Smooth muscle cell (in vitro differentiated cells): ENCODE results near the gene IL1RAP. TPM values are rescaled to one million over a fixed set of nuclear protein-coding genes. Genes with fewer than 3 reads are reported as not detected.

Source experiments
- DNase-seq: peaks from one replicate; lab custom pipeline; 2025; ENCODE audit not compliant: unreplicated experiment; lab: John Stamatoyannopoulos, UW
- H2AFZ ChIP-seq: fragments of 200-600 bp; sonication (generic); 2 replicates; pipeline ENCODE4 v1.6.0; 2016; ENCODE audit warnings: antibody characterized with exemption, low read depth, mild to moderate bottlenecking
- H3F3A ChIP-seq: fragments of 200-600 bp; sonication (generic); 2 replicates; pipeline ENCODE4 v1.6.0; 2017; ENCODE audit warnings: antibody characterized with exemption, low read depth
- H3K27ac ChIP-seq: fragments of 200-600 bp; sonication (generic); 2 replicates; pipeline ENCODE4 v1.5.1; 2016; ENCODE audit warnings: low read depth, mild to moderate bottlenecking
- H3K27me3 ChIP-seq: fragments of 200-600 bp; sonication (generic); 2 replicates; pipeline ENCODE4 v1.6.1; 2016; ENCODE audit warnings: low read depth, mild to moderate bottlenecking
- H3K36me3 ChIP-seq: fragments of 200-600 bp; sonication (generic); 2 replicates; pipeline ENCODE4 v1.5.1; 2016; ENCODE audit warnings: low read depth
- H3K4me1 ChIP-seq: fragments of 200-600 bp; sonication (generic); 2 replicates; pipeline ENCODE4 v1.5.1; 2016; ENCODE audit warnings: low read depth
- H3K4me2 ChIP-seq: fragments of 200-600 bp; sonication (generic); 2 replicates; pipeline ENCODE4 v1.6.0; 2016; ENCODE audit warnings: mild to moderate bottlenecking
- H3K4me3 ChIP-seq: fragments of 200-600 bp; sonication (generic); 2 replicates; pipeline ENCODE4 v1.5.1; 2016; ENCODE audit warnings: mild to moderate bottlenecking
- H3K79me2 ChIP-seq: fragments of 200-600 bp; sonication (generic); 2 replicates; pipeline ENCODE4 v1.6.0; 2016; ENCODE audit warnings: low read depth, mild to moderate bottlenecking
- H3K9ac ChIP-seq: fragments of 200-600 bp; sonication (generic); 2 replicates; pipeline ENCODE4 v1.6.0; 2016; ENCODE audit warnings: low read depth
- H3K9me3 ChIP-seq: fragments of 200-600 bp; sonication (generic); replicated peaks from 2 replicates; pipeline ENCODE4 v1.5.1; 2016; ENCODE audit warnings: low read depth
- H4K20me1 ChIP-seq: fragments of 200-600 bp; sonication (generic); 2 replicates; pipeline ENCODE4 v1.6.0; 2016; ENCODE audit warnings: low read depth
- WGBS: methylation state at CpG from one replicate; pipeline ENCODE4 v1.1.7; 2016; ENCODE audit warnings: low lambda C conversion rate; 5-methylcytosine and 5-hydroxymethylcytosine counted together
- polyA plus RNA-seq: library from polyadenylated mRNA; unstranded; fragments of >200 nt; fragmentation: Nextera tagmentation; extraction: Ambion mirVana; gene quantifications from 2 replicates; pipeline ENCODE4 v1.2.1, GENCODE V29; 2016
- total RNA-seq: library from RNA; depleted of rRNA; stranded (reverse); fragments of >200 nt; gene quantifications from 2 replicates; pipeline ENCODE4 v1.2.3, GENCODE V29; 2014
- TF ChIP-seq, protein P1 (sequence below): fragments of 200-600 bp; sonication (generic); IDR thresholded peaks from 2 replicates; pipeline ENCODE4 v1.5.1; 2017; ENCODE audit warnings: borderline replicate concordance, mild to moderate bottlenecking, antibody characterized with exemption; ENCODE audit not compliant: insufficient read depth, poor library complexity, severe bottlenecking

IL1RAP gene
- total and polyA plus RNA-seq, 2 experiments from 2014 or later = 13.5 to 49.1 TPM

GRCh38 chr3:190552969-190553759 is 39.3 kb downstream of the IL1RAP start:
- no peak overlapping the region for H3K27ac ChIP-seq
- no peaks in the 10 kb centered on the region for H4K20me1 ChIP-seq
- H3K4me1 ChIP-seq = no peaks in the 10 kb centered on the region
- H3K9me3 ChIP-seq = no peaks in the 10 kb centered on the region
- no peaks in the 10 kb centered on the region for H3F3A ChIP-seq
- H3K4me2 ChIP-seq = no peak overlapping the region
- no peak overlapping the region for H3K9ac ChIP-seq
- H3K36me3 ChIP-seq = peaks cover 10% of the 10 kb centered on the region
- TF ChIP-seq, protein P1, sequence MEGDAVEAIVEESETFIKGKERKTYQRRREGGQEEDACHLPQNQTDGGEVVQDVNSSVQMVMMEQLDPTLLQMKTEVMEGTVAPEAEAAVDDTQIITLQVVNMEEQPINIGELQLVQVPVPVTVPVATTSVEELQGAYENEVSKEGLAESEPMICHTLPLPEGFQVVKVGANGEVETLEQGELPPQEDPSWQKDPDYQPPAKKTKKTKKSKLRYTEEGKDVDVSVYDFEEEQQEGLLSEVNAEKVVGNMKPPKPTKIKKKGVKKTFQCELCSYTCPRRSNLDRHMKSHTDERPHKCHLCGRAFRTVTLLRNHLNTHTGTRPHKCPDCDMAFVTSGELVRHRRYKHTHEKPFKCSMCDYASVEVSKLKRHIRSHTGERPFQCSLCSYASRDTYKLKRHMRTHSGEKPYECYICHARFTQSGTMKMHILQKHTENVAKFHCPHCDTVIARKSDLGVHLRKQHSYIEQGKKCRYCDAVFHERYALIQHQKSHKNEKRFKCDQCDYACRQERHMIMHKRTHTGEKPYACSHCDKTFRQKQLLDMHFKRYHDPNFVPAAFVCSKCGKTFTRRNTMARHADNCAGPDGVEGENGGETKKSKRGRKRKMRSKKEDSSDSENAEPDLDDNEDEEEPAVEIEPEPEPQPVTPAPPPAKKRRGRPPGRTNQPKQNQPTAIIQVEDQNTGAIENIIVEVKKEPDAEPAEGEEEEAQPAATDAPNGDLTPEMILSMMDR = no peak
- no peaks in the 10 kb centered on the region for H3K79me2 ChIP-seq
- DNase-seq = no peak
- H3K27me3 ChIP-seq = peaks cover 7% of the 10 kb centered on the region
- WGBS = 63% methylated on average over 16 of the region's 16 CpGs
- no peak overlapping the region for H3K4me3 ChIP-seq
- H2AFZ ChIP-seq = no peak overlapping the region

GRCh38 chr3:190554197-190554596 is 40.3 kb downstream of the IL1RAP start:
- Histone ChIP-seq H2AFZ (no peak overlapping the region), H3F3A (no peaks in the 10 kb centered on the region), H4K20me1 (no peaks in the 10 kb centered on the region), H3K4me3 (no peak overlapping the region), H3K9ac (no peak overlapping the region), H3K4me2 (no peak overlapping the region), H3K4me1 (no peaks in the 10 kb centered on the region), H3K79me2 (no peaks in the 10 kb centered on the region), H3K27me3 (no peaks in the 10 kb centered on the region), H3K36me3 (peaks cover 18% of the 10 kb centered on the region), H3K9me3 (no peaks in the 10 kb centered on the region), H3K27ac (no peak overlapping the region)
- TF ChIP-seq, protein P1 = no peak
- 82% methylated on average over 6 of the region's 6 CpGs for WGBS
- no peak for DNase-seq

DNA sequence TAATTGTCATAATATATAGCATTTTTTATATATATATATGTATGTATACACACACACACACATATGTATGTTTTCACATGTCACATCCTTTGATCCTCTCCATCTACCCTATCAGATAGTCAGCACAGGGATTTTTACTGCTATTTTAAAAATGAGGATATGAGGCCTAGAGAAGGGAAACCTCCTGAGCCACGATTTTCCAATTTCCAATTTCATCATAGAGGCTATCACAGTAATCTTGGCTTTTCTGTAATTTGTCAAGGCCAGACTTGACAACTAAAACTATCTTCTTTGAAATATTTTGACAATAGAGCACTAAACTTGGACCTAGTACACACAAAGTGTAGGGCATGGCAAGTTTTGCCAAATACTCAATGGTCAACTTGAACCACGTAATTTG is 42.5 kb downstream of the IL1RAP start:
- Histone ChIP-seq H3K79me2 (peaks cover 4% of the 10 kb centered on the region), H3K36me3 (peaks cover 18% of the 10 kb centered on the region)
- TF ChIP-seq, protein P1 = no peak

GRCh38 chr3:190557296-190557695 is 43.4 kb downstream of the IL1RAP start:
- Histone ChIP-seq H3K79me2 (peaks cover 5% of the 10 kb centered on the region), H4K20me1 (no peaks in the 10 kb centered on the region)

More for the DNA sequence above, 42.5 kb downstream of the IL1RAP start:
- Histone ChIP-seq H3F3A (no peaks in the 10 kb centered on the region), H2AFZ (no peak overlapping the region), H4K20me1 (no peaks in the 10 kb centered on the region), H3K27ac (no peak overlapping the region), H3K9me3 (no peaks in the 10 kb centered on the region), H3K27me3 (no peaks in the 10 kb centered on the region), H3K4me2 (no peak overlapping the region), H3K4me1 (peaks cover 4% of the 10 kb centered on the region), H3K4me3 (no peak overlapping the region), H3K9ac (no peak overlapping the region)
- DNase-seq = no peak
- 92% methylated on average over 2 of the region's 2 CpGs for WGBS

More at GRCh38 chr3:190557296-190557695, 43.4 kb downstream of the IL1RAP start:
- Histone ChIP-seq H3K9ac (no peak overlapping the region), H3K36me3 (peaks cover 18% of the 10 kb centered on the region), H3K9me3 (no peaks in the 10 kb centered on the region), H3K4me3 (no peak overlapping the region), H3K27me3 (no peaks in the 10 kb centered on the region), H3F3A (peaks cover 5% of the 10 kb centered on the region), H3K4me2 (no peak overlapping the region), H3K4me1 (peaks cover 4% of the 10 kb centered on the region), H2AFZ (no peak overlapping the region), H3K27ac (no peak overlapping the region)
- TF ChIP-seq, protein P1 = no peak
- no peak for DNase-seq
